AG04449 (cell line): ENCODE measurements around the gene CEACAM7.

Experiments
- CTCF ChIA-PET: fragments of 350-600 bp; formaldehyde crosslinking; extraction: SDS; loops from one replicate; lab custom pipeline; 2021; ENCODE audit warnings: antibody characterized with exemption; lab: Yijun Ruan, JAX
- POLR2A ChIA-PET: fragments of 400-600, 350-600 bp; formaldehyde crosslinking; extraction: SDS; loops from one replicate; lab custom pipeline; 2020; ENCODE audit warnings: antibody characterized with exemption, inconsistent platforms; lab: Yijun Ruan, JAX
- DNase-seq: peaks from one replicate; pipeline ENCODE4 v3.0.0-alpha.2; 2010; ENCODE audit warnings: low read depth, low spot score
- H3K4me3 ChIP-seq: 2 replicates; pipeline ENCODE4 v1.5.1; 2011; ENCODE audit warnings: low read depth, mild to moderate bottlenecking, control low read depth, low read length
- CTCF ChIP-seq: IDR thresholded peaks from one replicate; pipeline ENCODE4 v1.5.1; 2011; ENCODE audit warnings: mild to moderate bottlenecking, moderate library complexity, low read length, control low read depth, inconsistent platforms; ENCODE audit not compliant: insufficient read depth; ENCODE audit errors: missing control alignments

Gene CEACAM7

GRCh38 chr19:41707871-41708371, 19.9 kb upstream of the CEACAM7 start:
- no peak overlapping the region for H3K4me3 ChIP-seq
- TF ChIP-seq CTCF: no peak
- ChIA-PET CTCF (no interaction called here), POLR2A (no interaction called here)
- DNase-seq: no peak

GRCh38 chr19:41707502-41707812, 19.4 kb upstream of the CEACAM7 start:
- TF ChIP-seq CTCF: no peak
- DNase-seq: no peak
- ChIA-PET POLR2A (no interaction called here), CTCF (interaction anchor here (0.6 to 1.1 kb wide), 3 partner anchors 10 to 41 kb away, joined by 3 to 4 read pairs (median 3); no protein-coding TSS in a partner anchor)
- no peak overlapping the region for H3K4me3 ChIP-seq

- no peak for DNase-seq
These were observed 18.9 kb upstream of the CEACAM7 start for GRCh38 chr19:41706741-41707501.

DNA sequence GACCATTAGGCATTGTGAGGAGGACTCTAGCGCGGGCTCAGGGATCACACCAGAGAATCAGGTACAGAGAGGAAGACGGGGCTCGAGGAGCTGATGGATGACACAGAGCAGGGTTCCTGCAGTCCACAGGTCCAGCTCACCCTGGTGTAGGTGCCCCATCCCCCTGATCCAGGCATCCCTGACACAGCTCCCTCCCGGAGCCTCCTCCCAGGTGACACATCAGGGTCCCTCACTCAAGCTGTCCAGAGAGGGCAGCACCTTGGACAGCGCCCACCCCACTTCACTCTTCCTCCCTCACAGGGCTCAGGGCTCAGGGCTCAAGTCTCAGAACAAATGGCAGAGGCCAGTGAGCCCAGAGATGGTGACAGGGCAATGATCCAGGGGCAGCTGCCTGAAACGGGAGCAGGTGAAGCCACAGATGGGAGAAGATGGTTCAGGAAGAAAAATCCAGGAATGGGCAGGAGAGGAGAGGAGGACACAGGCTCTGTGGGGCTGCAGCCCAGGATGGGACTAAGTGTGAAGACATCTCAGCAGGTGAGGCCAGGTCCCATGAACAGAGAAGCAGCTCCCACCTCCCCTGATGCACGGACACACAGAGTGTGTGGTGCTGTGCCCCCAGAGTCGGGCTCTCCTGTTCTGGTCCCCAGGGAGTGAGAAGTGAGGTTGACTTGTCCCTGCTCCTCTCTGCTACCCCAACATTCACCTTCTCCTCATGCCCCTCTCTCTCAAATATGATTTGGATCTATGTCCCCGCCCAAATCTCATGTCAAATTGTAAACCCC, 17.5 kb upstream of the CEACAM7 start:
- CTCF ChIA-PET: interaction anchor here (1.3 kb wide), 1 partner anchor 109 kb away, joined by 3 read pairs; no protein-coding TSS in a partner anchor
- no peak for TF ChIP-seq CTCF
- POLR2A ChIA-PET: interaction anchor here (0.6 kb wide), 1 partner anchor 12 kb away, joined by 3 read pairs; no protein-coding TSS in a partner anchor

More at GRCh38 chr19:41706741-41707501, 18.9 kb upstream of the CEACAM7 start:
- ChIA-PET CTCF (interaction anchor here (0.6 to 1.1 kb wide), 4 partner anchors 9 to 41 kb away, joined by 3 to 4 read pairs (median 4); no protein-coding TSS in a partner anchor), POLR2A (no interaction called here)
- TF ChIP-seq CTCF: peak; percentile 40
- no peak overlapping the region for H3K4me3 ChIP-seq

GRCh38 chr19:41703602-41704293, 15.7 kb upstream of the CEACAM7 start:
- DNase-seq: no peak
- TF ChIP-seq CTCF: no peak
- ChIA-PET CTCF (no interaction called here), POLR2A (no interaction called here)
- no peak overlapping the region for H3K4me3 ChIP-seq

More for the DNA sequence above, 17.5 kb upstream of the CEACAM7 start:
- H3K4me3 ChIP-seq: no peak overlapping the region
- no peak for DNase-seq
